Endothelial cell of umbilical vein (primary cell): ENCODE measurements around the gene LPP.

ENCODE experiments used
- EZH2 ChIP-seq: IDR thresholded peaks from 2 replicates; pipeline ENCODE4 v1.6.1; 2012; ENCODE audit warnings: borderline replicate concordance, low read depth, mild to moderate bottlenecking, moderate library complexity, low read length, inconsistent platforms; ENCODE audit not compliant: severe bottlenecking
- GATA2 ChIP-seq: IDR thresholded peaks from 2 replicates; pipeline ENCODE4 v1.7.0; 2011; ENCODE audit warnings: low read depth, mild to moderate bottlenecking, moderate library complexity, mixed read lengths, low read length; ENCODE audit not compliant: insufficient read length, insufficient read depth
- JUN ChIP-seq: IDR thresholded peaks from 2 replicates; pipeline ENCODE4 v1.6.1; 2011; ENCODE audit warnings: borderline replicate concordance, low read depth; ENCODE audit not compliant: insufficient read length, insufficient read depth
- POLR2A ChIP-seq: IDR thresholded peaks from 2 replicates; pipeline ENCODE4 v1.6.1; 2012; ENCODE audit warnings: low read depth, mild to moderate bottlenecking, control low read depth, low read length
- POLR2AphosphoS5 ChIP-seq: IDR thresholded peaks from 2 replicates; pipeline ENCODE4 v1.6.1; 2012; ENCODE audit warnings: low read depth, mild to moderate bottlenecking, control low read depth, low read length, moderate library complexity; ENCODE audit not compliant: insufficient read depth
- TF ChIP-seq, protein P1 (sequence below), 2 donors: IDR thresholded peaks; 1 replicate in 1 of 2; 2 replicates in 1 of 2; pipeline ENCODE4 v1.5.1; 2011; ENCODE audit warnings: low read length in 2 of 2, mild to moderate bottlenecking in 2 of 2, moderate library complexity in 2 of 2, control low read depth in 1 of 2, inconsistent platforms in 1 of 2, low read depth in 1 of 2; ENCODE audit not compliant: insufficient read depth in 1 of 2; ENCODE audit errors: extremely low read depth in 1 of 2

- TF ChIP-seq, protein P1, sequence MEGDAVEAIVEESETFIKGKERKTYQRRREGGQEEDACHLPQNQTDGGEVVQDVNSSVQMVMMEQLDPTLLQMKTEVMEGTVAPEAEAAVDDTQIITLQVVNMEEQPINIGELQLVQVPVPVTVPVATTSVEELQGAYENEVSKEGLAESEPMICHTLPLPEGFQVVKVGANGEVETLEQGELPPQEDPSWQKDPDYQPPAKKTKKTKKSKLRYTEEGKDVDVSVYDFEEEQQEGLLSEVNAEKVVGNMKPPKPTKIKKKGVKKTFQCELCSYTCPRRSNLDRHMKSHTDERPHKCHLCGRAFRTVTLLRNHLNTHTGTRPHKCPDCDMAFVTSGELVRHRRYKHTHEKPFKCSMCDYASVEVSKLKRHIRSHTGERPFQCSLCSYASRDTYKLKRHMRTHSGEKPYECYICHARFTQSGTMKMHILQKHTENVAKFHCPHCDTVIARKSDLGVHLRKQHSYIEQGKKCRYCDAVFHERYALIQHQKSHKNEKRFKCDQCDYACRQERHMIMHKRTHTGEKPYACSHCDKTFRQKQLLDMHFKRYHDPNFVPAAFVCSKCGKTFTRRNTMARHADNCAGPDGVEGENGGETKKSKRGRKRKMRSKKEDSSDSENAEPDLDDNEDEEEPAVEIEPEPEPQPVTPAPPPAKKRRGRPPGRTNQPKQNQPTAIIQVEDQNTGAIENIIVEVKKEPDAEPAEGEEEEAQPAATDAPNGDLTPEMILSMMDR (IDR thresholded peaks at IDR 0.05; ENCODE audit: extremely low read depth in 1 of 2, insufficient read depth in 1 of 2, low read depth in 1 of 2, low read length in 2 of 2), result no peak
- TF ChIP-seq POLR2A (no peak), POLR2AphosphoS5 (no peak), GATA2 (no peak), JUN (no peak), EZH2 (no peak)
Measured at GRCh38 chr3:188824566-188824965, 670.6 kb downstream of the LPP start.
